ENCODE results near the gene FRMD4B.

Gene FRMD4B

GRCh38 chr3:69145688-69146087, 240.2 kb downstream of the FRMD4B start:
- Mint-ChIP-seq H3K4me1 (ENCODE audit: low read depth) (peaks cover 14% of the 10 kb centered on the region), H3K27me3 (no peaks in the 10 kb centered on the region), H3K27ac (no peak overlapping the region), H3K36me3 (ENCODE audit: low read depth) (no peaks in the 10 kb centered on the region), H3K4me3 (no peak overlapping the region), H3K9me3 (no peaks in the 10 kb centered on the region)
- intact Hi-C loops (cut with micrococcal nuclease) = no loop called here

- Mint-ChIP-seq H3K27ac (no peak overlapping the region), H3K9me3 (no peaks in the 10 kb centered on the region), H3K4me1 (ENCODE audit: low read depth) (peaks cover 14% of the 10 kb centered on the region), H3K4me3 (no peak overlapping the region), H3K27me3 (no peaks in the 10 kb centered on the region), H3K36me3 (ENCODE audit: low read depth) (no peaks in the 10 kb centered on the region)
- intact Hi-C loops (cut with micrococcal nuclease) = no loop called here
Measured at GRCh38 chr3:69144631-69145245, 241.2 kb downstream of the FRMD4B start.

- Mint-ChIP-seq H3K36me3 (ENCODE audit: low read depth) (no peaks in the 10 kb centered on the region), H3K27me3 (no peaks in the 10 kb centered on the region), H3K4me1 (ENCODE audit: low read depth) (peaks cover 14% of the 10 kb centered on the region), H3K9me3 (no peaks in the 10 kb centered on the region), H3K4me3 (no peak overlapping the region), H3K27ac (no peak overlapping the region)
- intact Hi-C loops (cut with micrococcal nuclease) = no loop called here
Measured at GRCh38 chr3:69143612-69144011, 242.3 kb downstream of the FRMD4B start.

DNA sequence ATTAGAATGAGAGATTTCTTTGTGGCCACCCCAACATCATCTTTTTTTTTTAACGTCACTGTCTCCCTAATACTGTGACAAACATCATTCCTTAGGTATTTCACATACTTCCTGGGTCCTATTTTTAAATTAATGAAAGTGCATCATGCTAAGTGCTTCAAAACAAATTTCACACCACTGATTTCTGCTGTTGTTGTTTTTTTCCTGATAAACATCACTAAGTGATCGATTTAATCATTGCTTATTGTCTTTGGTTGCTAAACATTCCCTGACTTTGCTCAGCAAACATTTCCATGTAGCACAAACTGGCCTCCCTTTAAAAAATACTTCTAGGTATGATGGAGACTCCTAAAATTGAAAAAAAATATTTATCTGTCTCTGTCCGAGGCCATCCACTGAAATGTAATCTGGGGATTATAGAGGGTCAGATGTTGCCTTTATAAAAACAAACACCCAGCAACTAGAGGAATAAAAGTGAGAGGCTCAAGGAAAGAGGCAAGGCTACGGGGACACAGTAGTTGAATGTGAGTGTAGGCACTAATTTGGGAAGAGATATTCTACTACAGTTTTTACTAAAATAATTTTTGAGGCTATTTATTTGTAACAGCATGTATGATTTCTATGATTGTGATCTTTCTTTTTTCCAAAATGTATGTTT, 243.0 kb downstream of the FRMD4B start:
- Mint-ChIP-seq H3K27ac (no peak overlapping the region), H3K9me3 (no peaks in the 10 kb centered on the region), H3K4me1 (ENCODE audit: low read depth) (peaks cover 14% of the 10 kb centered on the region), H3K27me3 (no peaks in the 10 kb centered on the region), H3K36me3 (ENCODE audit: low read depth) (no peaks in the 10 kb centered on the region), H3K4me3 (no peak overlapping the region)
- intact Hi-C loops (cut with micrococcal nuclease) = no loop called here

GRCh38 chr3:69142090-69142489, 243.8 kb downstream of the FRMD4B start:
- Mint-ChIP-seq H3K36me3 (ENCODE audit: low read depth) (no peaks in the 10 kb centered on the region), H3K27ac (no peak overlapping the region), H3K9me3 (no peaks in the 10 kb centered on the region), H3K4me3 (no peak overlapping the region), H3K4me1 (ENCODE audit: low read depth) (peaks cover 14% of the 10 kb centered on the region), H3K27me3 (no peaks in the 10 kb centered on the region)
- intact Hi-C loops (cut with micrococcal nuclease) = no loop called here

- no peaks in the 10 kb centered on the region for H3K36me3 Mint-ChIP-seq (ENCODE audit: low read depth)
- no peaks in the 10 kb centered on the region for H3K9me3 Mint-ChIP-seq
- intact Hi-C loops (cut with micrococcal nuclease) = no loop called here
Measured at GRCh38 chr3:69141313-69141712, 244.6 kb downstream of the FRMD4B start.

GRCh38 chr3:69137412-69137811, 248.5 kb downstream of the FRMD4B start:
- Mint-ChIP-seq H3K4me3 (no peak overlapping the region), H3K4me1 (ENCODE audit: low read depth) (no peaks in the 10 kb centered on the region), H3K27ac (no peak overlapping the region)

More at GRCh38 chr3:69141313-69141712, 244.6 kb downstream of the FRMD4B start:
- Mint-ChIP-seq H3K27me3 (peaks cover 3% of the 10 kb centered on the region), H3K4me3 (no peak overlapping the region), H3K4me1 (ENCODE audit: low read depth) (peaks cover 14% of the 10 kb centered on the region), H3K27ac (no peak overlapping the region)

DNA sequence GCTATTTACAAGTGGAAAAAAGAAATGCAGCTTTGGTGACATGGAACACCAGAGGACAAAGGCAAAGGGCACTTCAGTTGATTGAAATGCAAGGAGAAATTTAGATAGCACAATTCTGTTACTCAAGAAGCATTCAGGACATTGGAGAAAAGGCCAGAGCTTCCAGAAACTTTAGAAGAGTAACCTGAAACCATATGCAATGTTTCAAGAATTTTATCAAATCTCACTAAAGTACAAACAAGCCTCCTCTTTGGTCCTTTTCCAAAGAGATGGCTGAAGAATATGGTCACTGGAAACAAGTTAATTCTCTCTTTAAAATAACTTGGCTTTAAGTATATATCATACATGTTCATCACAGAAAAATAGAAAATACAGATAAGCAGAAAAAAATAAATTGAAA, 248.9 kb downstream of the FRMD4B start:
- intact Hi-C loops (cut with micrococcal nuclease) = no loop called here
- no peaks in the 10 kb centered on the region for H3K36me3 Mint-ChIP-seq (ENCODE audit: low read depth)
- peaks cover 7% of the 10 kb centered on the region for H3K9me3 Mint-ChIP-seq

More at GRCh38 chr3:69137412-69137811, 248.5 kb downstream of the FRMD4B start:
- no peaks in the 10 kb centered on the region for H3K36me3 Mint-ChIP-seq (ENCODE audit: low read depth)
- H3K27me3 Mint-ChIP-seq = peaks cover 3% of the 10 kb centered on the region
- H3K9me3 Mint-ChIP-seq = peaks cover 5% of the 10 kb centered on the region
- intact Hi-C loops (cut with micrococcal nuclease) = no loop called here

GRCh38 chr3:69130689-69131088, 255.2 kb downstream of the FRMD4B start:
- H3K27me3 Mint-ChIP-seq = no peaks in the 10 kb centered on the region
- no peak overlapping the region for H3K4me3 Mint-ChIP-seq
- peaks cover 7% of the 10 kb centered on the region for H3K9me3 Mint-ChIP-seq
- H3K36me3 Mint-ChIP-seq (ENCODE audit: low read depth) = no peaks in the 10 kb centered on the region
- intact Hi-C loops (cut with micrococcal nuclease) = no loop called here
- H3K4me1 Mint-ChIP-seq (ENCODE audit: low read depth) = no peaks in the 10 kb centered on the region
- no peak overlapping the region for H3K27ac Mint-ChIP-seq

More for the DNA sequence above, 248.9 kb downstream of the FRMD4B start:
- Mint-ChIP-seq H3K27ac (no peak overlapping the region), H3K4me3 (no peak overlapping the region), H3K4me1 (ENCODE audit: low read depth) (no peaks in the 10 kb centered on the region), H3K27me3 (peaks cover 3% of the 10 kb centered on the region)

DNA sequence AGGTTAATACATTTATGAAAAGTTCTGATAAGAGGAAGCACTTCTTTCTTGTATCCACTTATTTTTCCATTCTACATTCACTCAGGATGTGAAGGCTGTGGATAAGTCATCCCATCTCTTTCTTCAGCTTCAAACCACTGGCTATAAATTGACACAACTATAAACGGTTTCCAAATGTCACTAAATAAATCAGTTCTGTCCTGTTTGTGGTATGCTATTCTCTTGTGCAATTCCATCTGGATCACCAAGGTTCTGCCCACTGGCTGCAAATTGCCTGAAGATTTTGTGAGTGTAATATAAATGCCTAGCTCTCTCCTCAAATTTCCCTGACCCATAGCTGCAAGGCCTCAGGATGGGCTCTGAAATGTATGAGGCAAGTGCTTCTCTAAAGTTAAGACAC, 256.4 kb downstream of the FRMD4B start:
- Mint-ChIP-seq H3K36me3 (ENCODE audit: low read depth) (no peaks in the 10 kb centered on the region), H3K9me3 (peaks cover 7% of the 10 kb centered on the region), H3K27me3 (no peaks in the 10 kb centered on the region), H3K4me3 (no peak overlapping the region), H3K4me1 (ENCODE audit: low read depth) (no peaks in the 10 kb centered on the region), H3K27ac (no peak overlapping the region)
- intact Hi-C loops (cut with micrococcal nuclease) = no loop called here

GRCh38 chr3:69128509-69128908, 257.4 kb downstream of the FRMD4B start:
- H3K9me3 Mint-ChIP-seq = peaks cover 7% of the 10 kb centered on the region
- H3K27me3 Mint-ChIP-seq = no peaks in the 10 kb centered on the region
- H3K4me1 Mint-ChIP-seq (ENCODE audit: low read depth) = no peaks in the 10 kb centered on the region
- no peaks in the 10 kb centered on the region for H3K36me3 Mint-ChIP-seq (ENCODE audit: low read depth)
- intact Hi-C loops (cut with micrococcal nuclease) = no loop called here
- no peak overlapping the region for H3K4me3 Mint-ChIP-seq
- H3K27ac Mint-ChIP-seq = no peak overlapping the region

DNA sequence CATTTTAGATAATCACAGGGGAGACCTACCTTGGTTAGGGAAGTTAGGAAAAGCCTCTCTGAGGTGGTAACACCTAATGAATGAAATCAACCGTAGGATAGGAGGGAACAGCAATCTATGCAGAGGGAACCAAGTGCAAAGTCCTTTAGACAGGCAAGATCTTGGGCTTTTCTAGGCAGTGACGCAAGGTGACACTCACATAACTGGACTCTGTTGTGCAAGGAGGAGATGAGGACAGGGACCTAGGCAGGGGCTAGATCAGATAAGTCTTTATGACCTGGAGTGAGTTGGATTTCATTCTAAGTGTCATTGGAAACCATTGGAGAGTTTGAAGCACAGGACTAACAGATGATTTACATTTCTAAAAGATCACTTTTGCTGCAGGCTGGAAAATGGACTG, 258.9 kb downstream of the FRMD4B start:
- no peaks in the 10 kb centered on the region for H3K36me3 Mint-ChIP-seq (ENCODE audit: low read depth)
- H3K4me3 Mint-ChIP-seq = no peak overlapping the region
- no peaks in the 10 kb centered on the region for H3K9me3 Mint-ChIP-seq
- no peaks in the 10 kb centered on the region for H3K27me3 Mint-ChIP-seq
- no peak overlapping the region for H3K27ac Mint-ChIP-seq
- intact Hi-C loops (cut with micrococcal nuclease) = no loop called here
- no peaks in the 10 kb centered on the region for H3K4me1 Mint-ChIP-seq (ENCODE audit: low read depth)

- Mint-ChIP-seq H3K36me3 (ENCODE audit: low read depth) (no peaks in the 10 kb centered on the region), H3K27me3 (no peaks in the 10 kb centered on the region), H3K27ac (no peak overlapping the region), H3K4me3 (no peak overlapping the region), H3K9me3 (no peaks in the 10 kb centered on the region), H3K4me1 (ENCODE audit: low read depth) (no peaks in the 10 kb centered on the region)
- intact Hi-C loops (cut with micrococcal nuclease) = no loop called here
Measured at GRCh38 chr3:69126216-69126615, 259.7 kb downstream of the FRMD4B start.

- Mint-ChIP-seq H3K4me1 (ENCODE audit: low read depth) (no peaks in the 10 kb centered on the region), H3K4me3 (no peak within 1 kb of the TSS), H3K9me3 (no peaks in the 10 kb centered on the region), H3K27ac (no peak within 1 kb of the TSS), H3K27me3 (no peaks in the 10 kb centered on the region), H3K36me3 (ENCODE audit: low read depth) (no peaks in the 10 kb centered on the region)
- intact Hi-C loops (cut with micrococcal nuclease) = no loop called here
Measured at GRCh38 chr3:69122403-69122802, 263.5 kb downstream of the FRMD4B start, which contains the start of gene LMOD3. Gene LMOD3, minus strand, starts transcription at chr3:69122595. Its CDS starts 209 bp downstream, at chr3:69122386.

GRCh38 chr3:69121950-69122349, 263.9 kb downstream of the FRMD4B start:
- Mint-ChIP-seq H3K4me3 (no peak overlapping the region), H3K27ac (no peak overlapping the region), H3K9me3 (no peaks in the 10 kb centered on the region), H3K4me1 (ENCODE audit: low read depth) (no peaks in the 10 kb centered on the region), H3K27me3 (no peaks in the 10 kb centered on the region), H3K36me3 (ENCODE audit: low read depth) (no peaks in the 10 kb centered on the region)
- intact Hi-C loops (cut with micrococcal nuclease) = loop anchor here (2.0 kb wide), 1 partner anchor 549 kb away; no protein-coding TSS in a partner anchor
